Subcutaneous abdominal adipose tissue (tissue), 5 donors: ENCODE results near the gene ABHD17A.
A peak's percentile ranks its signal among the peaks of the same experiment; 100 is the strongest.

ENCODE experiments used
- H3K27ac ChIP-seq: one replicate; pipeline ENCODE4 v1.7.0; 2013; ENCODE audit warnings: low read depth, mild to moderate bottlenecking, inconsistent platforms, low read length, moderate library complexity
- H3K27me3 ChIP-seq, 5 donors: one replicate each; pipeline ENCODE4 v1.7.0; 2013; ENCODE audit warnings: low read length in 5 of 5, inconsistent platforms in 1 of 5; ENCODE audit not compliant: control insufficient read depth in 5 of 5, insufficient read depth in 4 of 5
- H3K36me3 ChIP-seq, 5 donors: one replicate each; pipeline ENCODE4 v1.7.0; 2013; ENCODE audit warnings: low read length in 5 of 5; ENCODE audit not compliant: control insufficient read depth in 5 of 5, insufficient read depth in 5 of 5
- H3K4me1 ChIP-seq, 5 donors: one replicate each; pipeline ENCODE4 v1.7.0; 2013; ENCODE audit warnings: low read length in 5 of 5, mild to moderate bottlenecking in 3 of 5, moderate library complexity in 1 of 5; ENCODE audit not compliant: control insufficient read depth in 5 of 5, insufficient read depth in 5 of 5
- H3K4me3 ChIP-seq, 5 donors: one replicate each; pipeline ENCODE4 v1.7.0; 2013; ENCODE audit warnings: low read length in 5 of 5, low read depth in 1 of 5
- H3K9ac ChIP-seq, 5 donors: one replicate each; pipeline ENCODE4 v1.7.0; 2013; ENCODE audit warnings: low read length in 5 of 5, mild to moderate bottlenecking in 4 of 5, moderate library complexity in 3 of 5
- H3K9me3 ChIP-seq, 5 donors: one replicate each; pipeline ENCODE4 v1.7.0; 2013; ENCODE audit warnings: low read length in 5 of 5; ENCODE audit not compliant: control insufficient read depth in 5 of 5
- donor health status: healthy.
- donor health status: healthy.
- donor health status: healthy.
- donor health status: healthy.
- donor health status: healthy.

ABHD17A gene

DNA sequence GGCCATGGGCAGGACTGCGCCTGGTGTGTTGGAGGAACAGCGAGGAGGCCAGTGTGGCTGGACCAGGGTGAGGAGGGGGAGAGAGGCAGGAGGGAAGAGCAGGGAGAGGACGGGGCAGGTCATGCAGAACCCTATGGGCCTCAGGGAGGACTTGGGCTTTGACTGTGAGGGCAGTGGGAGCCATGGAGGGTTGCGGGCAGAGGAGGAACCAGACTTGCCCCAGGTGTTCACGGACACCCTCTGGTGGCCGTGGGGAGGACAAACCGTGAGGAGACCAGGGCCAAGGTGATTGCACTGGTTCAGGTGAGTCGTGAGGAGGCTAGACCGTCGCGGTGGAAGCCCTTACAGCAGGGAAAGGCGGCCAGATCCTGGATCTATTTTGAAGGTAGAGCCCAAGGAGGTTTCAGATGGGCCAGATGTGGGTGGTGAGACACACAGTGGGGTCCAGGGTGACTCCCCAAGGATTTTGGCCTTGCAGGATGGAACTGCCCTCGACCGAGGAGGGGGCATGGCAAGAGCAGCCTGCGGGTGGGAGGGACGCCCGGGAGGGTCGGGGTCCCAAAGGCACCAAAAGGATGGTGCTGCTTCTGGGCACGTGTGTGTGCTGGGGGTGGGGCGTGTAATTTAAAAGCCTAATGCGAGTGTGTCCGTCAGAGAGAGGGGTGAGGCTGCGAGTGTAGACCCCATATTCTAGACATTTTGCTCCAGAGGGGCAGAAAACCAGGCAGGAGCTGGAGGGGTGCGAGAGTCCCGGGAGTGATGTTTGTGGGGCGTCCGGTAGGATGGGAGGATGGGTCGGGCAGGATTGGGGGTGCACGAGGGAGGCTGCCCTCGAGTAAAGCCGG is 34.3 kb downstream of the ABHD17A start:
- peaks cover 15 to 53% (median 40%) of the 10 kb centered on the region in 5 donors for H3K4me1 ChIP-seq
- no peak overlapping the region for H3K27ac ChIP-seq
- no peak overlapping the region for H3K4me3 ChIP-seq
- H3K9me3 ChIP-seq = no peaks in the 10 kb centered on the region
- H3K27me3 ChIP-seq = peaks cover 0 to 6% (median 5%) of the 10 kb centered on the region in 5 donors
- peaks cover 0 to under 1% (median 0%) of the 10 kb centered on the region in 5 donors for H3K36me3 ChIP-seq
- no peak overlapping the region for H3K9ac ChIP-seq

GRCh38 chr19:1849886-1850398 is 35.4 kb downstream of the ABHD17A start:
- Histone ChIP-seq H3K9me3 (no peaks in the 10 kb centered on the region), H3K36me3 (peaks cover 0 to 10% (median 4%) of the 10 kb centered on the region in 5 donors), H3K9ac (no peak overlapping the region), H3K27ac (no peak overlapping the region), H3K27me3 (peaks cover 0 to 6% (median 0%) of the 10 kb centered on the region in 5 donors), H3K4me1 (peaks cover 16 to 53% (median 42%) of the 10 kb centered on the region in 5 donors), H3K4me3 (no peak overlapping the region)

- H3K27me3 ChIP-seq = peaks cover 0 to 6% (median 0%) of the 10 kb centered on the region in 5 donors
- peak overlapping the region in 1 of 5 donors; percentile 86 for H3K4me3 ChIP-seq
- H3K9ac ChIP-seq = no peak overlapping the region
- H3K4me1 ChIP-seq = peaks cover 16 to 53% (median 44%) of the 10 kb centered on the region in 5 donors
- no peaks in the 10 kb centered on the region for H3K9me3 ChIP-seq
- H3K36me3 ChIP-seq = peaks cover 0 to 10% (median 5%) of the 10 kb centered on the region in 5 donors
- peak overlapping the region; percentile 93 for H3K27ac ChIP-seq
Observed at GRCh38 chr19:1849132-1849474, 36.2 kb downstream of the ABHD17A start.

DNA sequence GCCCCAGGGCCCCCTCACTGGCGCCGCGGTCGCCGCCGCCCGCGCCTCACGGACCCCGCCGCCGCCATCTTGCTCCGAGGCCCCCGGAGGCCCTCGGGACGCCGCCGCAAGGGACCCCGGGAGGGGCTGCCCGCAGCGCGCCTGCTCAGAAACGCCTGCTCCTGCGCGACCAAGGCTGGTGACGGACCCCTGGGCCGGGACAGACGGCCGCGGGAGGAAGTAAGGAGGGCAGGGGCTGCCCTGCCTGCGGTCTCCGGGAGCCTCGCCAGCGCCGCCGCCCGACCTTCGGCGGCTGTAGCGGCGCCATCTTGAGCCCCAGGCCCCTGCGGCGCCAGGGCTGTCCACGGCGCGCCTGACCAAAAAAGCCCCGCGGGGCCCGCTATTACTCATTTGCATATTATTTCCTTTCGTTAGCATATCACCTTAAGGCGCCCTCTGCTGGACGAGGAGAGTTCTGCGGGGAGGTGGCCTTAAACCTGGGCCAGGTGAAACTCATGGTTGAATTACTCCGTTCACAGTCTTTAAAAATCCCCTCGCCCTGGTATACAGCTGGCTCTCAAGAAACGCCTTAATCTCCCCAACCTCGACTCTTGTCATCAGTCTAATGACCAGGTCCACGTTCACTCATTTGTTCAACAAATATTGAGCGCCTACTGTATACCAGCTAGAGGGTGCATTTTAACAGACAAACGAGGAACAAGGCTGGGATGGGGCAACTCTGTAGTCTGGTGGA is 36.7 kb downstream of the ABHD17A start, which contains the start of gene REXO1:
Gene REXO1 (minus strand): TSS at position 85 of the 733 bp plus-strand sequence. CDS start 125 bp downstream, outside the sequence.
- Histone ChIP-seq H3K27ac (peak within 1 kb of the TSS; percentile 93), H3K4me1 (peaks cover 16 to 55% (median 45%) of the 10 kb centered on the region in 5 donors), H3K27me3 (peaks cover 0 to 6% (median 0%) of the 10 kb centered on the region in 5 donors), H3K4me3 (peak within 1 kb of the TSS; percentile 84 to 93 (median 90)), H3K36me3 (peaks cover 0 to 10% (median 7%) of the 10 kb centered on the region in 5 donors), H3K9ac (peak within 1 kb of the TSS; percentile 81 to 99 (median 97)), H3K9me3 (no peaks in the 10 kb centered on the region)

- Histone ChIP-seq H3K9me3 (no peaks in the 10 kb centered on the region), H3K4me3 (peak overlapping the region; percentile 84 to 93 (median 90)), H3K27me3 (peaks cover 0 to 6% (median 0%) of the 10 kb centered on the region in 5 donors), H3K9ac (peak overlapping the region; percentile 81 to 99 (median 97)), H3K36me3 (peaks cover 0 to 11% (median 7%) of the 10 kb centered on the region in 5 donors), H3K4me1 (peaks cover 16 to 50% (median 43%) of the 10 kb centered on the region in 5 donors), H3K27ac (peak overlapping the region; percentile 93)
Observed at GRCh38 chr19:1847684-1848398, 37.5 kb downstream of the ABHD17A start.

DNA sequence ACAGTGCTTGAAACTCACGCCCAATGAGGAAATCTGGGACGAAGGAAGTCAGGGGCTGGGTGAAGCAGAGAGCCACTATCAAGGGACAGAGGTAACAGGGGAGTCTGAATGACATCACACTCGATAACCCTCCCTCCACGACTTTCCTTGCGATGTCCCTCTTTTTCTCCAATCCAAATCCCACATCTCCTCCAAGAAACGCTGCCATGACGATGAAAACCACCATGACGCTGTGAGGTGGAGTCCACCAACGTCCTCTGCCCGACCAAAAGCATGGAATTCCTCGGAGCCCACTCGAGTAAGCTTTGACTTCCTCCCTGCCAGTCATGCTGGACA is 38.0 kb downstream of the ABHD17A start:
- H3K27me3 ChIP-seq = peaks cover 0 to 6% (median 0%) of the 10 kb centered on the region in 5 donors
- peak overlapping the region; percentile 93 for H3K27ac ChIP-seq
- peaks cover 16 to 52% (median 48%) of the 10 kb centered on the region in 5 donors for H3K4me1 ChIP-seq

DNA sequence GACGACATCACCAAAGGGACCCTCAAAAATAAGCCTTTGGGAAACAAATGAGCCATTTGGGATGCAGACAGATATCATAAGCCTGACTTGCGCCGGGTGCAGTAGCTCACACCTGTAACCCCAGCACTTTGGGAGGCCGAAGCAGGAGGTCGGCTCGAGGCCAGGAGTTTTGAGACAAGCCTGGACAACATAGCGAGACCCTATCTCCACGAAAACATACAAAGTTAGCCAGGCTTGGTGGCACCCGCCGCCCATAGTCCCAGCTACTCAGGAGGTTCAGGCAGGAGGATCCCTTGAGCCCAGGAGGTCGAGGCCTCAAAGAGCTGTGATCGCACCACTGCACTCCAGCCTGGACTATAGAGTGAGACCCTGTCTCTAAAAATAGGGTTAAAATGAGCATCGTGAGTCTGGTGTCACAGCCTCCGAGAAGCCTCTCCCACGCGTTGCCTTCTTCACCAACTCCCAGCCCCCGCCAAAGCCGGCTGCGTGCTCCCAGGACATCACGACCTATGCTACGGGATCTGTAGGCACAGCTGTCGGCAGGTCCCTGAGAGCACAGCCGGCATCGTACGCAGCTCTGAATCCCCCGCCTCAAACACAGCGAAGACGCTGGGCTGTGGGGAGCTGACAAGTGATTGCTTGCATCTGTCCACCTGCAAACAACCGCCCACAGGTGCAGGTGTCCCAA is 38.6 kb downstream of the ABHD17A start:
- H3K9ac ChIP-seq = peak overlapping the region; percentile 81 to 99 (median 97)
- peaks cover 16 to 59% (median 52%) of the 10 kb centered on the region in 5 donors for H3K4me1 ChIP-seq
- H3K9me3 ChIP-seq = no peaks in the 10 kb centered on the region
- peak overlapping the region; percentile 93 for H3K27ac ChIP-seq
- peaks cover 0 to 6% (median 0%) of the 10 kb centered on the region in 5 donors for H3K27me3 ChIP-seq
- peaks cover 0 to 11% (median 7%) of the 10 kb centered on the region in 5 donors for H3K36me3 ChIP-seq
- peak overlapping the region; percentile 84 to 93 (median 90) for H3K4me3 ChIP-seq

More for the DNA sequence above, 38.0 kb downstream of the ABHD17A start:
- Histone ChIP-seq H3K9me3 (no peaks in the 10 kb centered on the region), H3K9ac (peak overlapping the region; percentile 81 to 99 (median 97)), H3K36me3 (peaks cover 0 to 11% (median 7%) of the 10 kb centered on the region in 5 donors), H3K4me3 (peak overlapping the region; percentile 84 to 93 (median 90))

DNA sequence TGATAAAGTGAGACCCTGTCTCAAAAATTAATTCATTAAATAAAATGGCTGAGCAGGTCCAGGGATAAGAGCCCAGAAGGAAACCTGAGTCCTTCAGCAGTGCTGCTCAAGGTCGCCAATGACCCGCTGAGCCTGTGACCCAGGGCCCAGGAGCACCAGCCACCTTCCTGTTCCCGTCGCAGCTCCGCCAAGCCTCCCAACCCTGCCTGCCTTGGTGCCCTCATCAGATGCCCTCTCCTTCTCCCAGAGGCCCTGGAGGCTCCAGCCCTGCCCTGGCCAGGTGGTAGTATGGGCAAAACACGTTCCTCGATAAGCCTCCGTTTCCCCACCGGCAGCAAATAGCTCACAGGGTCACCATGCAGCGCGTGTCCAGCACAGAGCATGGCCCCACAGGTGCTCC is 39.7 kb downstream of the ABHD17A start:
- Histone ChIP-seq H3K36me3 (peaks cover 0 to 11% (median 7%) of the 10 kb centered on the region in 5 donors), H3K27ac (no peak overlapping the region), H3K27me3 (no peaks in the 10 kb centered on the region), H3K4me3 (no peak overlapping the region), H3K9me3 (no peaks in the 10 kb centered on the region), H3K4me1 (peaks cover 16 to 69% (median 62%) of the 10 kb centered on the region in 5 donors), H3K9ac (peak overlapping the region in 1 of 5 donors; percentile 0)

DNA sequence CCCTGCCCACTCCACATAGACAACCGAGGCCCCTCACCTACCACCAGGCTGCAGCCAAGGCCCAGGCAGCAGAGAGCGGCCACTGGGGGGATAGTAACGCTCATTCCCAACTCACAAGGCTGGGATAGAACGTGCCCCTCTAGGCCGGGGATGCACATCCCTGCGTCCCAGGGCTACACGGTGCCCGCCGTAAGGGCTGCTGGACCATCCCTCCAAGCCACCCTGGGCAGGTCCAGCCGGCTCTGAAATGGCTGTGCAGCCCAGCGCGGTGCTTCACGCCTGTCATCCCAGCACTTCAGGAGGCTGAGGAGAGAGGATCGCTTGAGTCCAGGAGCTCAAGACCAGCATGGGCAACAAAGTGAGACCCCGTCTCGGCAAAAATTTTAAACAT is 40.2 kb downstream of the ABHD17A start:
- Histone ChIP-seq H3K9ac (no peak overlapping the region), H3K27me3 (no peaks in the 10 kb centered on the region), H3K36me3 (peaks cover 0 to 11% (median 7%) of the 10 kb centered on the region in 5 donors), H3K9me3 (no peaks in the 10 kb centered on the region), H3K4me1 (peaks cover 18 to 74% (median 68%) of the 10 kb centered on the region in 5 donors), H3K4me3 (no peak overlapping the region), H3K27ac (no peak overlapping the region)
